GM18951 (cell line): ENCODE results near the gene MYO1D.

ENCODE experiments used
- POLR2A ChIP-seq: IDR thresholded peaks from 4 replicates; pipeline ENCODE4 v1.6.1; 2011; ENCODE audit warnings: mild to moderate bottlenecking; ENCODE audit not compliant: insufficient read length, insufficient read depth; ENCODE audit errors: extremely low read depth
- in situ Hi-C: fragments of 300-500 bp; cut with MboI; formaldehyde crosslinking; loops from one replicate; pipeline ENCODE4 v1.12.0; 2022; ENCODE audit warnings: low sequenced_read_pairs, mixed read lengths, inconsistent platforms; ENCODE audit not compliant: unreplicated experiment

MYO1D gene

DNA sequence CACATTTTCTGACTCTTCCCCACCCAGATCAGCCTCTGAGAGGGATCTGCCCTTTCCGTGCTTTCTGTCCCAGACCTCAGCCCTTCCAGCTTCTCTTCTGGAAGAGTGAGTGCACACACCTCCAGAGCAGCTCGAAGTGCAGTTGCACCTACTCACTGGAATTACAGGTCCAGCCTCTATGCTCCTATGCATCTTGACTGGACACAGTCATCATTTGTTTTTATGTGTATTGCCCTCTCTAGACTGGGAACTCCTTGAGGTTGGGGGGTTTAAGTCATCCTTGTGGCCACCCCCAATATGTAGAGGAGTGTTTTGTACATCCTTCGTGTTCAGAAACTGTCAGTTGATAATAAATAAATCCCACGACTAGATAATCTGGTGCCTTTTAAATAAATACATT, 308.2 kb downstream of the MYO1D start:
- no peak for TF ChIP-seq POLR2A
- in situ Hi-C loops, result no loop called here

- in situ Hi-C loops, result no loop called here
- no peak for TF ChIP-seq POLR2A
These were observed 309.4 kb downstream of the MYO1D start for GRCh38 chr17:32567511-32567910.

GRCh38 chr17:32567086-32567485, 309.8 kb downstream of the MYO1D start:
- no peak for TF ChIP-seq POLR2A
- in situ Hi-C loops, result no loop called here

- no peak for TF ChIP-seq POLR2A
- in situ Hi-C loops, result no loop called here
These were observed 310.6 kb downstream of the MYO1D start for GRCh38 chr17:32566303-32566702.

GRCh38 chr17:32565401-32565800, 311.5 kb downstream of the MYO1D start:
- in situ Hi-C loops, result no loop called here

DNA sequence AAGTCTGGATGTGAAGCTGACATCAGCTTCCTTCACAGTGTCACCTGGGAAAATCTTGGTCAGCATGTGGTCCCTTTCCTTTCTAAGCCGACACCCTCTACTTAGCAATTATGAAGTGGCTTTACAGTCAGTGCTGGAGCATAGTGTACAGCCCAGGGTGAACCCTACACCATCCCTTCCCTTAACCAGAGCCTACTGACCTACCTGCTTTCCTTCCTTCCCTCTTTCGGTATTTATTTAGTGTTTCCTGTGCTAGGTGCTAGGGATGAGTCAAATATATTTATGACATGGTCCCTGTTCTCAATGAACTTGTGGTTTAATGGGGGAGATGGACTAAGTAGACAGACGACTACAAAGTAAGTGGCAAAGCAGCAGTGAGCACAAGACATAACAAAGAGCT, 312.6 kb downstream of the MYO1D start:
- in situ Hi-C loops, result no loop called here
- TF ChIP-seq POLR2A, result no peak

More at GRCh38 chr17:32565401-32565800, 311.5 kb downstream of the MYO1D start:
- TF ChIP-seq POLR2A, result no peak

GRCh38 chr17:32563583-32563982, 313.3 kb downstream of the MYO1D start:
- in situ Hi-C loops, result no loop called here
- no peak for TF ChIP-seq POLR2A

- in situ Hi-C loops, result no loop called here
These were observed 317.8 kb downstream of the MYO1D start for GRCh38 chr17:32558997-32559650.

DNA sequence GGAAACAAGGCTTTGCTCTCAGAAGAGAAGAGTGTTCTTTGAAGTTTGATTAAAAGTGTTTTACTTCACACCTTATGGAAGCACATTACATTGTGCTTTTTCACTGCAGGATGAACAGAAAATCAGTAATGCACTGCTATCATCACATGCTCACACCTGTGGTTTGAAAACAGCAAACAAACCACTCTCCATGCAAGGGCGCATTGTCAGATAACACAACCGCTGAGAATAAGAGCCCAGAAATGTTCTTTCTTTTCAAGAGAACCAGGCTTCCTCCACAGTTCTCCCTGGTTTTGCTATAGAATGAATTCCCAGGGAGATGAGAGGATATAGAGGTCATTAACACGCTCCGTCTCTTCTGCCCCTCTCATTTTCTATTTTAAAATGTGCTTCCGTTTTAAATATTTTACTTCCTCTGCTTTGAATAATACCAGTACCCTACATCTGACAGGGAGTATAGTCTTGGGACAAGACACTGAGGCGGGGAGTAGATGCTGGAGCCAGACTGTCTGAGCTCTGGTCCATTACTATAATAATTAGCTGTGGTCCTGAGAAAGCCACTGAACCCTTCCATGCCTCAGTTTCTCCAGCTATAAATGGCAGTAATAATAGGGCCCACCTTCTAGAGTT, 318.5 kb downstream of the MYO1D start:
- TF ChIP-seq POLR2A, result peak; percentile 15

More at GRCh38 chr17:32558997-32559650, 317.8 kb downstream of the MYO1D start:
- no peak for TF ChIP-seq POLR2A

GRCh38 chr17:32555611-32556310, 321.2 kb downstream of the MYO1D start:
- in situ Hi-C loops, result no loop called here
- no peak for TF ChIP-seq POLR2A

More for the DNA sequence above, 318.5 kb downstream of the MYO1D start:
- in situ Hi-C loops, result no loop called here

- no peak for TF ChIP-seq POLR2A
- in situ Hi-C loops, result no loop called here
These were observed 323.8 kb downstream of the MYO1D start for GRCh38 chr17:32553168-32553567.

GRCh38 chr17:32552280-32552679, 324.6 kb downstream of the MYO1D start:
- no peak for TF ChIP-seq POLR2A
- in situ Hi-C loops, result no loop called here

DNA sequence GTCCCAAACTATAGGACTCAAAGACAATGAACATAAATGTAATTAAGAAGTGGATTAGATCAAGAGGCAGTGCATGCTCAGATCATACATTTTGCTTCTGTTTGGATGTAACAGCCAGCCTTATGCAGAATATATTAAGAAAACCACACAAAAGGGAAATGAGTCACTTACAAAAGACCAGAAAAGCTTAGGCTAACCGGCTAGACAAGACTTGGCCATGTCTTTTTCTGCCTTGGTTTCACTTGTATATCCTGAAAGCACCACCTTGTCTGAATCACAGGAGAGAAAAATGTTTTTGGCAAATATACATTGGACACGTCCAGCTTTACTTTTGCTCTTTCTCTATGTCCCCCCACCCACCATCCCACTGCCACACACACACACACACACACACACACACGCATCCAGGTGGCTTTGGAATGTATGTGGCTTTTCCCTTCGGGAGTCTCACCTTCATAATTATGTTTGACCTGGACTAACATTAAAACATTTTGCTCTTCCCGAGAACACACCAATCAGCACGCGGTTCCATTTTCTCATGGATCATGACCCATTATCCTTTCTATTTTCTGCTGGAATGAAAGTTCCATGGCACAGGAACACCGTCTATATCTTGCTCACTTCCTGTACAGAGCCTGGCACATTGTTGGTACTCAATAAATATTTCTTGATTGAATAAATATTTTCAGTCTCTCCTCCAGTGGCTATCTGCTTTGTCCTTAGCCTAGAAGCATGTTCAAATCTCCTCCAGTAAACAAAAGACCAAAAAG, 325.6 kb downstream of the MYO1D start:
- TF ChIP-seq POLR2A, result no peak
- in situ Hi-C loops, result no loop called here
